Measurements from ENCODE around the gene SIN3A. TPM values are rescaled to one million over a fixed set of nuclear protein-coding genes. Genes with fewer than 3 reads are reported as not detected.

The SIN3A gene
- total and polyA plus RNA-seq, 9 of the 15 experiments (the other 6 are each of a cell fraction or from before 2014, with no cell fraction given) = 11.1 to 70.3 (median 25.3) TPM

DNA sequence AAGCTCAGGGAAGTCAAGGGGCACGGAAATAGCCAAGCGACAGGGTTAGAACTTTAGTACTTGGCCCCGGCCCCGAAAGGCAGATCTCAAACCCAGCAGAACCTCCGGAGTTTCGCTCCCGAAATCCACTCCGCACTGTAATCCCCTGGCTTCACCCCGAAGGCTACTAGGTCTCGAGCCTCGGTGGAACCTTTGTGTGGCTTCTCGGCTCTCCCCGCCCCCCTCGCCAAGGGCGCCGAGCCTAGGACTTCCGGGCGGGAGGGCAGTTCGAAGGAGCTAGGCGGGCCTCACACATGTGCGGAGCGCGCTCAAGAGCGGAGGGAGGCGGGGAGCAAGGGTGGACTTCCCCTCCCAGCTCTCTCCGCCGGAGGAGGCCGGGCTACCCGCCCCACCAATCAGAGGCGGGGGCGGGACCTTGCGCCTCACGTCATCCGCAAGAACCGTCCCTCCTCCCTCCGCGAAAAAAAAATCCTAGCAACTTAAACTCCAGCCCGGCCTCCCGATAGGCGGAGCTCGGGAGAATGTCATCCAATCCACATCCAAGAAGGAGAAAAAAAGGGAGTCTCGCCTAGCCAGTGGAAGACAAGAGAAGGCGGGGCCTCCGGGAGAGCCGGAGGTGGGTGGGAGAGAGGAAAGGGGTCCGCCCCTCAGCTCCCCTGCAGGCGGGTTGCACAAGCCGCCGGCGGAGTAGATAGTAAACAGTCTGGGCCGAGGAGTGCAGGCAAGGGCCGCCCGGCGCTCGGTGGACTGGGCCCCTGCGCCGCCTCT, 2.4 kb upstream of the SIN3A start (continued):
- TF ChIP-seq, protein P1, sequence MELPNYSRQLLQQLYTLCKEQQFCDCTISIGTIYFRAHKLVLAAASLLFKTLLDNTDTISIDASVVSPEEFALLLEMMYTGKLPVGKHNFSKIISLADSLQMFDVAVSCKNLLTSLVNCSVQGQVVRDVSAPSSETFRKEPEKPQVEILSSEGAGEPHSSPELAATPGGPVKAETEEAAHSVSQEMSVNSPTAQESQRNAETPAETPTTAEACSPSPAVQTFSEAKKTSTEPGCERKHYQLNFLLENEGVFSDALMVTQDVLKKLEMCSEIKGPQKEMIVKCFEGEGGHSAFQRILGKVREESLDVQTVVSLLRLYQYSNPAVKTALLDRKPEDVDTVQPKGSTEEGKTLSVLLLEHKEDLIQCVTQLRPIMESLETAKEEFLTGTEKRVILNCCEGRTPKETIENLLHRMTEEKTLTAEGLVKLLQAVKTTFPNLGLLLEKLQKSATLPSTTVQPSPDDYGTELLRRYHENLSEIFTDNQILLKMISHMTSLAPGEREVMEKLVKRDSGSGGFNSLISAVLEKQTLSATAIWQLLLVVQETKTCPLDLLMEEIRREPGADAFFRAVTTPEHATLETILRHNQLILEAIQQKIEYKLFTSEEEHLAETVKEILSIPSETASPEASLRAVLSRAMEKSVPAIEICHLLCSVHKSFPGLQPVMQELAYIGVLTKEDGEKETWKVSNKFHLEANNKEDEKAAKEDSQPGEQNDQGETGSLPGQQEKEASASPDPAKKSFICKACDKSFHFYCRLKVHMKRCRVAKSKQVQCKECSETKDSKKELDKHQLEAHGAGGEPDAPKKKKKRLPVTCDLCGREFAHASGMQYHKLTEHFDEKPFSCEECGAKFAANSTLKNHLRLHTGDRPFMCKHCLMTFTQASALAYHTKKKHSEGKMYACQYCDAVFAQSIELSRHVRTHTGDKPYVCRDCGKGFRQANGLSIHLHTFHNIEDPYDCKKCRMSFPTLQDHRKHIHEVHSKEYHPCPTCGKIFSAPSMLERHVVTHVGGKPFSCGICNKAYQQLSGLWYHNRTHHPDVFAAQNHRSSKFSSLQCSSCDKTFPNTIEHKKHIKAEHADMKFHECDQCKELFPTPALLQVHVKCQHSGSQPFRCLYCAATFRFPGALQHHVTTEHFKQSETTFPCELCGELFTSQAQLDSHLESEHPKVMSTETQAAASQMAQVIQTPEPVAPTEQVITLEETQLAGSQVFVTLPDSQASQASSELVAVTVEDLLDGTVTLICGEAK (IDR thresholded peaks at IDR 0.05) = peak; percentile 82
- TF ChIP-seq, protein P1 (CRISPR knock-in tag; IDR thresholded peaks at IDR 0.05) = no peak
- TF ChIP-seq HDGF (IDR thresholded peaks at IDR 0.05) = no peak
- TF ChIP-seq USF1 (CRISPR knock-in tag; IDR thresholded peaks at IDR 0.05) = peak; percentile 42; the same call in 1 of the 2 replicates
- peak; percentile 83 for TF ChIP-seq MBD2 (IDR thresholded peaks at IDR 0.05; ENCODE audit: borderline replicate concordance, low read depth)
- no peak for TF ChIP-seq PTTG1 (tag; IDR thresholded peaks at IDR 0.05; ENCODE audit: low read depth)
- TF ChIP-seq POLR2G (IDR thresholded peaks at IDR 0.05; ENCODE audit: low read depth, low read length) = peak; percentile 87
- TF ChIP-seq, protein P2, sequence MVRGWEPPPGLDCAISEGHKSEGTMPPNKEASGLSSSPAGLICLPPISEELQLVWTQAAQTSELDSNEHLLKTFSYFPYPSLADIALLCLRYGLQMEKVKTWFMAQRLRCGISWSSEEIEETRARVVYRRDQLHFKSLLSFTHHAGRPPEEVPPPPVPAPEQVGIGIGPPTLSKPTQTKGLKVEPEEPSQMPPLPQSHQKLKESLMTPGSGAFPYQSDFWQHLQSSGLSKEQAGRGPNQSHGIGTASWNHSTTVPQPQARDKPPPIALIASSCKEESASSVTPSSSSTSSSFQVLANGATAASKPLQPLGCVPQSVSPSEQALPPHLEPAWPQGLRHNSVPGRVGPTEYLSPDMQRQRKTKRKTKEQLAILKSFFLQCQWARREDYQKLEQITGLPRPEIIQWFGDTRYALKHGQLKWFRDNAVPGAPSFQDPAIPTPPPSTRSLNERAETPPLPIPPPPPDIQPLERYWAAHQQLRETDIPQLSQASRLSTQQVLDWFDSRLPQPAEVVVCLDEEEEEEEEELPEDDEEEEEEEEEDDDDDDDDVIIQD (CRISPR knock-in tag; IDR thresholded peaks at IDR 0.05) = no peak
- TF ChIP-seq MCM7 (IDR thresholded peaks at IDR 0.05) = no peak
- TF ChIP-seq ZNF384 (IDR thresholded peaks at IDR 0.05; ENCODE audit: low read depth, low read length) = peak; percentile 100
- TF ChIP-seq ETS2 (tag; IDR thresholded peaks at IDR 0.05; ENCODE audit: borderline replicate concordance, poor library complexity, severe bottlenecking) = no peak
- peak; percentile 91 for TF ChIP-seq TAF1 (IDR thresholded peaks at IDR 0.05; ENCODE audit: control insufficient read depth, extremely low read depth, insufficient read depth, low read length, severe bottlenecking)
- peak; percentile 47 for TF ChIP-seq CHD1 (IDR thresholded peaks at IDR 0.05; ENCODE audit: low read length)
- peak; percentile 67 for TF ChIP-seq CXXC5 (CRISPR knock-in tag; IDR thresholded peaks at IDR 0.05)

Measured in K562 (cell line).